Measurements from ENCODE around the gene GLTPD2. TPM values are rescaled to one million over a fixed set of nuclear protein-coding genes. Genes with fewer than 3 reads are reported as not detected.

GLTPD2 gene
- total RNA-seq, 1 donor from 2014 or later, result not detected

DNA sequence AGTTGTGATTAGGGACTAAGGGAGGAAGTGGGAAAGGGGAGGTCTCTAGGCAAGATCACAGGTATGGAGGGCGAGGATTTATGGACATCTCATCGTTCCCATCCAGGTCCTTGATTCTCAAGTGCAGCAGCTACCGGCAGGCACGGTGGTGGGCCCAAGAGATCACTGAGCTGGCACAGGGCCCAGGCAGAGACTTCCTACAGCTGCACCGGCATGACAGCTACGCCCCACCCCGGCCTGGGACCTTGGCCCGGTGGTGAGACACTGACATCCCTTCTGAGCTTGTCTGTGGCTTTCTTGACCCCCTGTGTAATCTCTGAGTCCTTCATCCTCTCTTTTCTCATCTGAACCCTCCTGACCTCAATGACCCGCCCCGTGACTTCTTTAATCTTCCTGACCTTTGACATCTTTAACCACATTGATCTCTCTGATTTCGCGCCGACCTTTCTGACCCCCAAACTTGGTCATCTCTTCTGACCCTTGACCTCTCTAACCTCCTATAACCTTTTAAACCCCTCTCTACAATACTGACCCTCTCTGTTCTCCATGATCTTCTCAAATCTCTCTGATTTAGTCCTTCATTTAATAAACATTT is 22.0 kb downstream of the GLTPD2 start:
- ATAC-seq (no peak), DNase-seq (no peak)
- Histone ChIP-seq H3K36me3 (peaks cover 44% of the 10 kb centered on the region), H3K9me3 (no peaks in the 10 kb centered on the region), H3K27ac (no peak overlapping the region), H3K4me1 (peaks cover 18% of the 10 kb centered on the region), H3K27me3 (ENCODE audit: low read depth) (no peaks in the 10 kb centered on the region), H3K4me3 (no peak overlapping the region)
- intact Hi-C loops (cut with DNase I), result no loop called here
- TF ChIP-seq CTCF (IDR thresholded peaks at IDR 0.05), result no peak

- DNase-seq, result no peak
- no peak for ATAC-seq
- H3K27me3 ChIP-seq (ENCODE audit: low read depth), result no peaks in the 10 kb centered on the region
These were observed 22.7 kb downstream of the GLTPD2 start for GRCh38 chr17:4811471-4811870.

DNA sequence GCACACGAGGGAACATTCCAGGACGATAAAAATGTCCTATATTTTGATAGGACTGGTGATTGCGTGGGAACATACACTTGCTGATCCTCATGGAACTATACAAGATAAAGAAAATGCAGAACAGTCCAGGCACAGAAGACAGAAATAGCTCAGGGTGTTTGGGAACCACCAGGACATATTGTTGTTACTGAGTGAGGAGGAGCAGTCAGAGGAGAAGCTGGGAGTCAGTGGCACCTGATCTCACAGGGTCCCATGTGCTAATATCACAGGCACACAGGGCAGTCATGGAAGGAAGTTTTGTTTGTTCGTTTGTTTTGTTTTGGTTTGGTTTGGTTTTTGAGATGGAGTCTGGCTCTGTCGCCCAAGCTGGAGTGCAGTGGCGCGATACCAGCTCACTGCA is 23.9 kb downstream of the GLTPD2 start:
- H3K27me3 ChIP-seq (ENCODE audit: low read depth), result no peaks in the 10 kb centered on the region
- H3K9me3 ChIP-seq, result no peaks in the 10 kb centered on the region
- intact Hi-C loops (cut with DNase I), result no loop called here
- ATAC-seq (no peak), DNase-seq (no peak)
- H3K36me3 ChIP-seq, result peaks cover 63% of the 10 kb centered on the region
- H3K27ac ChIP-seq, result no peak overlapping the region
- peaks cover 9% of the 10 kb centered on the region for H3K4me1 ChIP-seq
- no peak overlapping the region for H3K4me3 ChIP-seq
- TF ChIP-seq CTCF (IDR thresholded peaks at IDR 0.05), result no peak

More at GRCh38 chr17:4811471-4811870, 22.7 kb downstream of the GLTPD2 start:
- Histone ChIP-seq H3K27ac (no peak overlapping the region), H3K4me3 (no peak overlapping the region), H3K4me1 (peaks cover 11% of the 10 kb centered on the region), H3K9me3 (no peaks in the 10 kb centered on the region), H3K36me3 (peaks cover 50% of the 10 kb centered on the region)
- TF ChIP-seq CTCF (IDR thresholded peaks at IDR 0.05), result no peak
- intact Hi-C loops (cut with DNase I), result no loop called here

DNA sequence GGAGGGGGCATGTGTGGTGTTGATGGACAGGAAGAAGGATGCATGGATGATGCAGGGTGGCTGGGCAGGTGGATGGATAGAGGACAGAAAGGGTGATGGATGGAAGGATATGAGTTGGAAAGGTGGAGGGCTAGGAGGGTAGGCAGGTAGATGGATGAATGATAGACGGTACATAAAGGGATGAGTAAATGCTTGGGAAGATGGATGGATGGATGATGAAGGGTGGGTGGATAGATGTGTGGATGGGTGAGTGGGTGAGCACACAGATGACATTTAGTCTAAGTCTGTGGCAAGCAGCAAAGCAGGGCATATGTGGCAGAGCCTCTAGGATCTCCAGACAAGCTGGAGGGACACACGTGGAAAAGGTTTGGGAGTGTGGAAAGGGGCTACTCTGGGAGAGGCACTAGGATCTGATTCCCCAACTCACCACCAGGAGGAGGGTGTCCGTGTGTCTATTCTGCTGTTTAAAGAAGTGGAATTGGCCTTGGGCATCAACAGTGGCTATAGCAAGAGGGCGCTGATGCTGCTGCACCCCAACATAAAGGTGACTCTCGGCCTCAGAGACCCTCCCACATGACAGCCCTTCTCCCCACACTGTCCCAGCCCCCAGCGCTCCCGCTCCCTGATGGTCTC is 26.4 kb downstream of the GLTPD2 start:
- Histone ChIP-seq H3K4me1 (no peaks in the 10 kb centered on the region), H3K36me3 (peaks cover 62% of the 10 kb centered on the region), H3K27me3 (ENCODE audit: low read depth) (no peaks in the 10 kb centered on the region), H3K27ac (no peak overlapping the region), H3K9me3 (no peaks in the 10 kb centered on the region), H3K4me3 (no peak overlapping the region)
- no peak for ATAC-seq
- intact Hi-C loops (cut with DNase I), result no loop called here
- DNase-seq, result no peak
- TF ChIP-seq CTCF (IDR thresholded peaks at IDR 0.05), result no peak

GRCh38 chr17:4816826-4817225 is 28.1 kb downstream of the GLTPD2 start:
- ATAC-seq, result no peak
- peaks cover 48% of the 10 kb centered on the region for H3K36me3 ChIP-seq
- intact Hi-C loops (cut with DNase I), result no loop called here
- H3K27me3 ChIP-seq (ENCODE audit: low read depth), result no peaks in the 10 kb centered on the region
- no peak overlapping the region for H3K4me3 ChIP-seq
- no peak for TF ChIP-seq CTCF (IDR thresholded peaks at IDR 0.05)
- no peak for DNase-seq
- no peaks in the 10 kb centered on the region for H3K4me1 ChIP-seq
- no peak overlapping the region for H3K27ac ChIP-seq
- no peaks in the 10 kb centered on the region for H3K9me3 ChIP-seq

Data from lower lobe of right lung (tissue), 2 donors.